ENCODE results near the gene MYH10.

MYH10 gene

GRCh38 chr17:8647956-8648355, 17.4 kb upstream of the MYH10 start:
- no peak for DNase-seq

GRCh38 chr17:8647202-8647601, 16.7 kb upstream of the MYH10 start:
- DNase-seq, result no peak

- no peak for DNase-seq
These were observed 14.0 kb upstream of the MYH10 start for GRCh38 chr17:8644507-8644902.

- no peak for DNase-seq
These were observed 13.5 kb upstream of the MYH10 start for GRCh38 chr17:8643855-8644506.

GRCh38 chr17:8639709-8640108, 9.2 kb upstream of the MYH10 start:
- DNase-seq, result no peak

GRCh38 chr17:8632061-8632460, 1.5 kb upstream of the MYH10 start:
- DNase-seq, result no peak

- no peak for DNase-seq
These were observed 991 bp upstream of the MYH10 start for GRCh38 chr17:8631554-8631877.

- DNase-seq, result peak; percentile 86
These were observed 453 bp upstream of the MYH10 start for GRCh38 chr17:8630802-8631553.

GRCh38 chr17:8629371-8630226, 926 bp downstream of the MYH10 start:
- no peak for DNase-seq

- DNase-seq, result no peak
These were observed 1.8 kb downstream of the MYH10 start for GRCh38 chr17:8628609-8629169.

GRCh38 chr17:8628172-8628571, 2.4 kb downstream of the MYH10 start:
- no peak for DNase-seq

- no peak for DNase-seq
These were observed 6.9 kb downstream of the MYH10 start for GRCh38 chr17:8623591-8623990.

- DNase-seq, result no peak
These were observed 8.3 kb downstream of the MYH10 start for GRCh38 chr17:8622191-8622590.

GRCh38 chr17:8621585-8621984, 8.9 kb downstream of the MYH10 start:
- no peak for DNase-seq

- no peak for DNase-seq
These were observed 11.2 kb downstream of the MYH10 start for GRCh38 chr17:8619294-8619693.

- DNase-seq, result no peak
These were observed 11.7 kb downstream of the MYH10 start for GRCh38 chr17:8618825-8619224.

GRCh38 chr17:8614988-8615387, 15.5 kb downstream of the MYH10 start:
- no peak for DNase-seq

GRCh38 chr17:8611619-8612298, 18.8 kb downstream of the MYH10 start:
- no peak for DNase-seq

GRCh38 chr17:8611137-8611536, 19.4 kb downstream of the MYH10 start:
- no peak for DNase-seq

- DNase-seq, result no peak
These were observed 20.0 kb downstream of the MYH10 start for GRCh38 chr17:8610558-8610957.

- DNase-seq, result no peak
These were observed 20.6 kb downstream of the MYH10 start for GRCh38 chr17:8609910-8610309.

- DNase-seq, result no peak
These were observed 22.5 kb downstream of the MYH10 start for GRCh38 chr17:8608001-8608400.

- DNase-seq, result no peak
These were observed 24.1 kb downstream of the MYH10 start for GRCh38 chr17:8606401-8606800.

Measured in NCI-H187 treated with DMSO at 0.1 percent for 48 hours (cell line).